T-cell (primary cell): Measurements from ENCODE around the gene GPRIN3. TPM values are rescaled to one million over a fixed set of nuclear protein-coding genes. Genes with fewer than 3 reads are reported as not detected.

Source experiments
- ATAC-seq, 4 experiments: fragments of 200-7000 bp in 3 of 4; fragments of 150-1000 bp in 1 of 4; cut with Tn5 transposase; replicated peaks in 1 of 4; 1 replicate in 3 of 4; 2 replicates in 1 of 4; pipeline ENCODE4 v1.10.0; 2021; ENCODE audit warnings: moderate library complexity in 3 of 4, mild to moderate bottlenecking in 2 of 4, moderate number of reproducible peaks in 1 of 4
- CTCF ChIA-PET, 2 donors: fragments of 300-600 bp; sonication (Branson Sonifier 250); formaldehyde crosslinking; loops; one replicate each; lab custom pipeline; 2022; ENCODE audit warnings: antibody characterized with exemption in 2 of 2; lab: Charles Lee
- POLR2A ChIA-PET, 2 donors: fragments of 300-600 bp; sonication (Branson Sonifier 250); formaldehyde crosslinking; loops; one replicate each; lab custom pipeline; 2022; ENCODE audit warnings: antibody characterized with exemption in 2 of 2; lab: Charles Lee
- DNase-seq, 35 experiments: peaks; one replicate each; pipeline versions ENCODE4 v3.0.0 to v3.0.0-alpha.2; 2013 to 2023
- H3K27ac ChIP-seq: one replicate; pipeline ENCODE4 v1.5.1; 2013; ENCODE audit warnings: low read length
- H3K27me3 ChIP-seq, 2 experiments: replicated peaks in 1 of 2; 1 replicate in 1 of 2; 2 replicates in 1 of 2; pipeline versions ENCODE4 v1.6.1 to v1.7.0; 2013; ENCODE audit warnings: low read length in 1 of 2, mixed read lengths in 1 of 2; ENCODE audit not compliant: control insufficient read depth in 2 of 2, insufficient read depth in 2 of 2; ENCODE audit errors: extremely low read depth in 1 of 2
- H3K36me3 ChIP-seq, 2 donors: 1 replicate in 1 of 2; 2 replicates in 1 of 2; pipeline versions ENCODE4 v1.6.1 to v1.7.0; 2013; ENCODE audit warnings: low read length in 1 of 2; ENCODE audit not compliant: control insufficient read depth in 2 of 2, insufficient read depth in 1 of 2; ENCODE audit errors: extremely low read depth in 1 of 2
- H3K4me1 ChIP-seq, 2 experiments: 1 replicate in 1 of 2; 2 replicates in 1 of 2; pipeline versions ENCODE4 v1.6.1 to v1.7.0; 2013; ENCODE audit warnings: low read length in 2 of 2, mixed read lengths in 1 of 2; ENCODE audit not compliant: insufficient read depth in 2 of 2, control insufficient read depth in 1 of 2; ENCODE audit errors: extremely low read depth in 1 of 2
- H3K4me3 ChIP-seq, 2 donors: 1 replicate in 1 of 2; 2 replicates in 1 of 2; pipeline versions ENCODE4 v1.5.1 to v1.7.0; 2013; ENCODE audit warnings: mild to moderate bottlenecking in 2 of 2, low read length in 1 of 2, moderate library complexity in 1 of 2; ENCODE audit not compliant: control insufficient read depth in 1 of 2; ENCODE audit errors: extremely low read depth in 1 of 2
- H3K9me3 ChIP-seq: 2 replicates; pipeline ENCODE4 v1.7.0; 2013
- H3K27ac Mint-ChIP-seq, 2 donors: one replicate each; pipeline ENCODE4 v1.8.0; 2020 to 2021; ENCODE audit warnings: mild to moderate bottlenecking in 2 of 2, mixed read lengths in 2 of 2
- H3K27me3 Mint-ChIP-seq, 2 donors: one replicate each; pipeline ENCODE4 v1.8.0; 2021 to 2022; ENCODE audit warnings: mixed read lengths in 2 of 2
- H3K36me3 Mint-ChIP-seq: one replicate; pipeline ENCODE4 v1.8.0; 2021; ENCODE audit warnings: mixed read lengths
- H3K4me1 Mint-ChIP-seq, 3 donors: one replicate each; pipeline ENCODE4 v1.8.0; 2020 to 2022; ENCODE audit warnings: mixed read lengths in 3 of 3, mild to moderate bottlenecking in 1 of 3
- H3K4me3 Mint-ChIP-seq, 3 donors: one replicate each; pipeline ENCODE4 v1.8.0; 2020 to 2022; ENCODE audit warnings: mild to moderate bottlenecking in 3 of 3, mixed read lengths in 3 of 3, moderate library complexity in 3 of 3
- H3K9me3 Mint-ChIP-seq, 3 donors: one replicate each; pipeline ENCODE4 v1.8.0; 2020 to 2022; ENCODE audit warnings: mixed read lengths in 3 of 3
- WGBS: methylation state at CpG from one replicate; pipeline ENCODE4 v1.1.5; 2013; ENCODE audit warnings: missing lambda C conversion rate; ENCODE audit not compliant: insufficient coverage; 5-methylcytosine and 5-hydroxymethylcytosine counted together
- total RNA-seq, 35 experiments: library from RNA in 6 of 35; stranded (reverse) in 6 of 35; fragments of 120-200 nt in 1 of 35; gene quantifications; one replicate each; pipeline versions ENCODE4 v1.2.1 to v1.2.4 and lab custom pipeline; 2013 to 2026

The GPRIN3 gene
- total RNA-seq, 5 donors from 2014 or later (not counting 1 experiment from before 2014, with no cell fraction given): 17.4 to 56.1 (median 23.0) TPM

GRCh38 chr4:89300060-89300459, 7.5 kb downstream of the GPRIN3 start:
- peak overlapping the region; percentile 98 to 99 for H3K27ac Mint-ChIP-seq
- POLR2A ChIA-PET: interaction anchor here (0.6 to 3.0 kb wide), 6 partner anchors 10 to 1279 kb away, joined by 3 to 27 read pairs (median 6); no protein-coding TSS in a partner anchor

GRCh38 chr4:89299153-89299791, 8.3 kb downstream of the GPRIN3 start:
- H3K4me1 ChIP-seq: peaks cover 40 to 81% of the 10 kb centered on the region in 2 experiments
- Mint-ChIP-seq H3K36me3 (no peaks in the 10 kb centered on the region), H3K4me3 (peak overlapping the region; percentile 79 to 85 (median 84)), H3K27ac (peak overlapping the region; percentile 98 to 99), H3K27me3 (no peaks in the 10 kb centered on the region), H3K9me3 (no peaks in the 10 kb centered on the region), H3K4me1 (peaks cover 87 to 90% (median 87%) of the 10 kb centered on the region in 3 donors)
- 0% methylated on average over 8 of the region's 10 CpGs for WGBS
- H3K27ac ChIP-seq: peak overlapping the region; percentile 92
- CTCF ChIA-PET: interaction anchor here (0.6 to 5.0 kb wide), 19 partner anchors 9 to 140 kb away, joined by 3 to 22 read pairs (median 6); partner anchors contain the start of gene GPRIN3 (in 1 of the 2)
- POLR2A ChIA-PET: interaction anchor here (0.5 to 3.0 kb wide), 9 partner anchors 8 to 1919 kb away, joined by 3 to 27 read pairs (median 5); partner anchors contain the start of gene GPRIN3 (in 2 of the 2)
- DNase-seq (peak in 4 of 35 experiments; percentile 13 to 66 (median 26)), ATAC-seq (peak; percentile 37 to 41 (median 40))
- H3K9me3 ChIP-seq: no peaks in the 10 kb centered on the region
- H3K27me3 ChIP-seq: no peaks in the 10 kb centered on the region
- peak overlapping the region; percentile 17 to 39 for H3K4me3 ChIP-seq
- H3K36me3 ChIP-seq: no peaks in the 10 kb centered on the region

More at GRCh38 chr4:89300060-89300459, 7.5 kb downstream of the GPRIN3 start:
- no peaks in the 10 kb centered on the region for H3K9me3 ChIP-seq
- peak in 1 of 35 experiments; percentile 27 for DNase-seq
- no peaks in the 10 kb centered on the region for H3K36me3 ChIP-seq
- peaks cover 42 to 82% of the 10 kb centered on the region in 2 experiments for H3K4me1 ChIP-seq
- Mint-ChIP-seq H3K4me3 (peak overlapping the region; percentile 56 to 84 (median 79)), H3K27me3 (no peaks in the 10 kb centered on the region), H3K4me1 (peaks cover 85 to 88% (median 87%) of the 10 kb centered on the region in 3 donors), H3K9me3 (no peaks in the 10 kb centered on the region), H3K36me3 (no peaks in the 10 kb centered on the region)
- no peaks in the 10 kb centered on the region for H3K27me3 ChIP-seq
- CTCF ChIA-PET: interaction anchor here (0.6 to 5.0 kb wide), 13 partner anchors 8 to 145 kb away, joined by 3 to 22 read pairs (median 4); partner anchors contain the start of gene GPRIN3 (in 1 of the 2)
- ATAC-seq: no peak
- no peak overlapping the region for H3K4me3 ChIP-seq
- H3K27ac ChIP-seq: peak overlapping the region; percentile 92
- no CpG with 5 or more reads among the region's 2 CpGs for WGBS

GRCh38 chr4:89298788-89299152, 8.8 kb downstream of the GPRIN3 start:
- no CpG with 5 or more reads among the region's 2 CpGs for WGBS
- Histone ChIP-seq H3K4me3 (peak overlapping the region; percentile 17 to 39), H3K27ac (peak overlapping the region; percentile 92), H3K27me3 (no peaks in the 10 kb centered on the region), H3K9me3 (no peaks in the 10 kb centered on the region), H3K36me3 (no peaks in the 10 kb centered on the region), H3K4me1 (peaks cover 41 to 81% of the 10 kb centered on the region in 2 experiments)
- Mint-ChIP-seq H3K4me3 (peak overlapping the region; percentile 79 to 85 (median 84)), H3K27ac (peak overlapping the region; percentile 98 to 99), H3K4me1 (peaks cover 87 to 91% (median 87%) of the 10 kb centered on the region in 3 donors), H3K9me3 (no peaks in the 10 kb centered on the region), H3K36me3 (no peaks in the 10 kb centered on the region), H3K27me3 (no peaks in the 10 kb centered on the region)
- ATAC-seq (peak; percentile 15 to 38 (median 20)), DNase-seq (peak in 10 of 35 experiments; percentile 15 to 76 (median 26))
- ChIA-PET POLR2A (interaction anchor here (0.5 to 3.0 kb wide), 10 partner anchors 9 to 1918 kb away, joined by 3 to 27 read pairs (median 4); partner anchors contain the start of gene GPRIN3 (in 2 of the 2)), CTCF (interaction anchor here (0.6 to 5.0 kb wide), 18 partner anchors 9 to 72 kb away, joined by 3 to 22 read pairs (median 4); partner anchors contain the start of gene GPRIN3 (in 1 of the 2))

- Mint-ChIP-seq H3K36me3 (peaks cover 5% of the 10 kb centered on the region), H3K4me1 (peaks cover 87 to 93% (median 89%) of the 10 kb centered on the region in 3 donors), H3K27ac (peak overlapping the region; percentile 98 to 99), H3K4me3 (peak overlapping the region; percentile 70 to 85 (median 79)), H3K9me3 (no peaks in the 10 kb centered on the region), H3K27me3 (no peaks in the 10 kb centered on the region)
- CTCF ChIA-PET: interaction anchor here (0.6 to 5.0 kb wide), 18 partner anchors 8 to 72 kb away, joined by 3 to 22 read pairs (median 4); partner anchors contain the start of gene GPRIN3 (in 1 of the 2)
- ATAC-seq (peak; percentile 62 to 64 (median 63)), DNase-seq (peak in 19 of 35 experiments; percentile 25 to 79 (median 43))
- POLR2A ChIA-PET: interaction anchor here (0.5 to 3.0 kb wide), 11 partner anchors 9 to 588 kb away, joined by 3 to 27 read pairs (median 4); partner anchors contain the start of gene GPRIN3 (in 2 of the 2)
- H3K9me3 ChIP-seq: no peaks in the 10 kb centered on the region
- H3K4me3 ChIP-seq: peak overlapping the region in 1 of 2 donors; percentile 39
- peaks cover 47 to 85% of the 10 kb centered on the region in 2 experiments for H3K4me1 ChIP-seq
- 0% methylated on average over 1 of the region's 2 CpGs for WGBS
- H3K36me3 ChIP-seq: no peaks in the 10 kb centered on the region
- H3K27me3 ChIP-seq: no peaks in the 10 kb centered on the region
- peak overlapping the region; percentile 92 for H3K27ac ChIP-seq
Observed at GRCh38 chr4:89298155-89298554, 9.4 kb downstream of the GPRIN3 start.

GRCh38 chr4:89296896-89297295, 10.7 kb downstream of the GPRIN3 start:
- Mint-ChIP-seq H3K36me3 (peaks cover 6% of the 10 kb centered on the region), H3K9me3 (no peaks in the 10 kb centered on the region), H3K27me3 (no peaks in the 10 kb centered on the region), H3K4me3 (peak overlapping the region in 1 of 3 donors; percentile 79), H3K4me1 (peaks cover 88 to 92% (median 88%) of the 10 kb centered on the region in 3 donors), H3K27ac (peak overlapping the region; percentile 85 to 88)
- CTCF ChIA-PET: interaction anchor here in 1 of 2 donors (0.6 to 0.8 kb wide), 3 partner anchors 11 to 38 kb away, joined by 3 read pairs; no protein-coding TSS in a partner anchor
- no CpG with 5 or more reads among the region's 2 CpGs for whole genome bisulfite sequencing
- DNase-seq: no peak
- no peaks in the 10 kb centered on the region for H3K27me3 ChIP-seq
- no peak overlapping the region for H3K4me3 ChIP-seq
- no peak for ATAC-seq
- H3K27ac ChIP-seq: peak overlapping the region; percentile 92
- peaks cover 44 to 86% of the 10 kb centered on the region in 2 experiments for H3K4me1 ChIP-seq
- H3K36me3 ChIP-seq: no peaks in the 10 kb centered on the region
- no peaks in the 10 kb centered on the region for H3K9me3 ChIP-seq
- POLR2A ChIA-PET: interaction anchor here (0.9 to 1.0 kb wide), 2 partner anchors 29 to 39 kb away, joined by 3 read pairs; no protein-coding TSS in a partner anchor
